K562 (cell line): ENCODE measurements around the gene AJAP1.

Experiments
- BHLHE40 ChIP-seq: IDR thresholded peaks from 2 replicates; pipeline ENCODE4 v1.6.1; 2011; ENCODE audit warnings: low read length, improper control_type of control experiment
- CREM ChIP-seq: IDR thresholded peaks from 2 replicates; pipeline ENCODE4 v1.6.1; 2014; ENCODE audit warnings: antibody characterized with exemption, low read depth
- EP300 ChIP-seq: IDR thresholded peaks from 2 replicates; pipeline ENCODE4 v1.6.1; 2012; ENCODE audit warnings: low read length, improper control_type of control experiment
- RAD21 ChIP-seq, 2 experiments: fragments of 250-450 bp in 1 of 2; fragments of 450-650 bp in 1 of 2; sonication (Bioruptor Pico) in 1 of 2; formaldehyde crosslinking in 1 of 2; IDR thresholded peaks in 1 of 2; conservative IDR thresholded peaks in 1 of 2; 2 replicates each; pipeline versions ENCODE4 v1.4.0 to v1.8.0; 2020 to 2022; ENCODE audit warnings: mild to moderate bottlenecking in 2 of 2, moderate library complexity in 1 of 2
- TCF7 ChIP-seq: sonication (generic); IDR thresholded peaks from 2 replicates; pipeline ENCODE4 v1.6.1; 2016; ENCODE audit warnings: antibody characterized with exemption, borderline replicate concordance
- ZNF561 ChIP-seq: fragments of 450-650 bp; formaldehyde crosslinking; conservative IDR thresholded peaks from 2 replicates; pipeline ENCODE4 v1.4.0; 2020; ENCODE audit warnings: mild to moderate bottlenecking, moderate library complexity

GRCh38 chr1:4770713-4771112 is 116.3 kb downstream of the AJAP1 start:
- TF ChIP-seq EP300: no peak
- TF ChIP-seq ZNF561: no peak
- no peak for TF ChIP-seq TCF7
- no peak for TF ChIP-seq BHLHE40
- TF ChIP-seq CREM: no peak
- TF ChIP-seq RAD21 (CRISPR knock-in tag; conservative IDR thresholded peaks at IDR 0.05 in 1 of 2, IDR thresholded peaks at IDR 0.05 in 1 of 2): no peak
